Adrenal gland (tissue), 12 donors: ENCODE results near the gene LRRTM2. TPM values are rescaled to one million over a fixed set of nuclear protein-coding genes. Genes with fewer than 3 reads are reported as not detected.

ENCODE experiments used
- DNase-seq, 7 donors: peaks; one replicate each; pipeline ENCODE4 v3.0.0-alpha.2; 2019 to 2020
- H3K27ac ChIP-seq, 5 donors: fragments of 200-600 bp; sonication (generic) in 4 of 5; 1 replicate in 3 of 5; 2 replicates in 2 of 5; pipeline versions ENCODE4 v1.5.1 to v1.8.0; 2016 to 2020; ENCODE audit warnings: mild to moderate bottlenecking in 1 of 5
- H3K27me3 ChIP-seq: fragments of 200-600 bp; 2 replicates; pipeline ENCODE4 v1.8.0; 2021
- H3K36me3 ChIP-seq, 2 donors: fragments of 200-600 bp; replicated peaks in 1 of 2; 1 replicate in 1 of 2; 2 replicates in 1 of 2; pipeline versions ENCODE4 v1.5.1 to v1.8.0; 2018 to 2022
- H3K4me1 ChIP-seq, 2 donors: fragments of 200-600 bp; replicated peaks in 1 of 2; 1 replicate in 1 of 2; 2 replicates in 1 of 2; pipeline versions ENCODE4 v1.5.1 to v1.8.0; 2018 to 2021
- H3K4me3 ChIP-seq, 4 donors: fragments of 200-600 bp; sonication (generic) in 3 of 4; one replicate each; pipeline ENCODE4 v1.5.1; 2016 to 2018
- H3K9me3 ChIP-seq, 3 donors: fragments of 200-600 bp; sonication (generic) in 1 of 3; replicated peaks in 1 of 3; 1 replicate in 2 of 3; 2 replicates in 1 of 3; pipeline versions ENCODE4 v1.5.1 to v1.8.0; 2016 to 2021
- POLR2A ChIP-seq, 2 donors: fragments of 450-650 bp; IDR thresholded peaks; one replicate each; pipeline ENCODE4 v1.6.1; 2017; ENCODE audit warnings: antibody characterized with exemption in 2 of 2, mild to moderate bottlenecking in 2 of 2, moderate library complexity in 1 of 2
- WGBS, 4 donors: extraction: QIAGEN DNeasy Blood & Tissue Kit in 2 of 4; methylation state at CpG; one replicate each; pipeline versions ENCODE4 v1.1.5 to v1.1.7; 2013 to 2017; 5-methylcytosine and 5-hydroxymethylcytosine counted together
- intact Hi-C, 2 donors: fragments of 100-400 bp; cut with DNase I; formaldehyde crosslinking; loops; one replicate each; pipeline versions ENCODE4 v1.14.1 to v1.15.0; 2022 to 2023
- polyA plus RNA-seq, 3 donors: library from polyadenylated mRNA; stranded (reverse); fragments of 200-250 nt in 2 of 3; fragments of 350-450 nt in 1 of 3; fragmentation: Illumina TruSeq in 1 of 3; extraction: RNeasy Lipid Tissue Mini Kit (QIAGEN cat#74804) in 1 of 3; gene quantifications; one replicate each; pipeline ENCODE4 v1.2.3, GENCODE V29; 2013 to 2014
- total RNA-seq, 9 donors: library from RNA; depleted of rRNA in 4 of 9; stranded (reverse); fragments of >200 nt in 4 of 9; fragments of 120-200 nt in 1 of 9; fragmentation: NEBNext Ultra II Directional in 1 of 9; extraction: Animal tissue kit (Norgen Biotek cat#: 25700) in 1 of 9; gene quantifications; one replicate each; pipeline versions ENCODE4 v1.1.0 to v1.2.4, GENCODE V29; 2013 to 2023
- TF ChIP-seq, protein P1 (sequence below), 6 experiments: fragments of 450-650 bp in 4 of 6; fragments of 200-600 bp in 2 of 6; sonication (generic) in 1 of 6; IDR thresholded peaks; 1 replicate in 5 of 6; 2 replicates in 1 of 6; pipeline versions ENCODE4 v1.5.1 to v1.8.0; 2016 to 2021; ENCODE audit warnings: antibody characterized with exemption in 6 of 6, mild to moderate bottlenecking in 2 of 6, moderate library complexity in 1 of 6
- donor health status: healthy with polysubstance abuse.
- donor health status: Bipolar disorder and iron deficiency.
- donor health status: DM: yes; HTN: yes; CAD: no.
- donor health status: DM: no; HTN: no; CAD: no.
- donor health status: DM: no; HTN: no; CAD: no.
- donor health status: DM: yes; HTN: yes; CAD: no.

LRRTM2 gene
- total and polyA plus RNA-seq, 12 donors, result 0.07 to 1.6 (median 0.86) TPM; not detected in 3

DNA sequence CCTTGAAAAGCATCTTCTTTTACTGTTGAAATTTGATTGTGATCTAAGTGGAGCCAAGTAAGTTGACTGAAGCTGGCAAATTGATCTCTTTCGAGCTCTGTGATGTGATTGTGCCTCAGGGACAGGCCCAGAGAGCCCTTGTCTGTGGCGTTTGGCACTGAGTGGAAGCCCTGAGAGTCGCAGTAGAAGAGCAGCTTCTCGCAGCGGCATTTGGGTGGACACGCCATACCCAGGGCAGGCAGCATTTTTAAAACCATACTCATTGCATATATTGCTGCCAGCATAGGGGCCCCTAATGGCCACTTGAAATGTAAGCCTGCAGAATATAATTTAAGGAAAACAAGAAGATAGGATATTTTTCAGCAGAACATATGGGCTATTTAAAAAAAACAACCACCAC is 894 bp downstream of the LRRTM2 start:
- 59 to 70% (median 62%) methylated on average over 6 of the region's 6 CpGs for WGBS, 4 donors
- H3K9me3 ChIP-seq, result no peaks in the 10 kb centered on the region
- TF ChIP-seq, protein P1, sequence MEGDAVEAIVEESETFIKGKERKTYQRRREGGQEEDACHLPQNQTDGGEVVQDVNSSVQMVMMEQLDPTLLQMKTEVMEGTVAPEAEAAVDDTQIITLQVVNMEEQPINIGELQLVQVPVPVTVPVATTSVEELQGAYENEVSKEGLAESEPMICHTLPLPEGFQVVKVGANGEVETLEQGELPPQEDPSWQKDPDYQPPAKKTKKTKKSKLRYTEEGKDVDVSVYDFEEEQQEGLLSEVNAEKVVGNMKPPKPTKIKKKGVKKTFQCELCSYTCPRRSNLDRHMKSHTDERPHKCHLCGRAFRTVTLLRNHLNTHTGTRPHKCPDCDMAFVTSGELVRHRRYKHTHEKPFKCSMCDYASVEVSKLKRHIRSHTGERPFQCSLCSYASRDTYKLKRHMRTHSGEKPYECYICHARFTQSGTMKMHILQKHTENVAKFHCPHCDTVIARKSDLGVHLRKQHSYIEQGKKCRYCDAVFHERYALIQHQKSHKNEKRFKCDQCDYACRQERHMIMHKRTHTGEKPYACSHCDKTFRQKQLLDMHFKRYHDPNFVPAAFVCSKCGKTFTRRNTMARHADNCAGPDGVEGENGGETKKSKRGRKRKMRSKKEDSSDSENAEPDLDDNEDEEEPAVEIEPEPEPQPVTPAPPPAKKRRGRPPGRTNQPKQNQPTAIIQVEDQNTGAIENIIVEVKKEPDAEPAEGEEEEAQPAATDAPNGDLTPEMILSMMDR (IDR thresholded peaks at IDR 0.05), result no peak
- no peaks in the 10 kb centered on the region for H3K36me3 ChIP-seq
- no peak overlapping the region for H3K4me3 ChIP-seq
- peak in 2 of 7 donors; percentile 27 to 33 for DNase-seq
- peaks cover 8 to 43% of the 10 kb centered on the region in 2 donors for H3K4me1 ChIP-seq
- no peaks in the 10 kb centered on the region for H3K27me3 ChIP-seq
- peak overlapping the region in 2 of 5 donors; percentile 10 to 17 for H3K27ac ChIP-seq
- intact Hi-C loops, result no loop called here

GRCh38 chr5:138873466-138874221 is 1.5 kb downstream of the LRRTM2 start:
- DNase-seq, result no peak
- no peak for TF ChIP-seq POLR2A (IDR thresholded peaks at IDR 0.05)
- TF ChIP-seq, protein P1 (IDR thresholded peaks at IDR 0.05), result no peak
- Histone ChIP-seq H3K27me3 (no peaks in the 10 kb centered on the region), H3K27ac (peak overlapping the region in 2 of 5 donors; percentile 10 to 17), H3K36me3 (no peaks in the 10 kb centered on the region), H3K4me3 (no peak overlapping the region), H3K4me1 (peaks cover 8 to 40% of the 10 kb centered on the region in 2 donors), H3K9me3 (no peaks in the 10 kb centered on the region)
- 69 to 81% (median 73%) methylated on average over 14 to 17 of the region's 17 CpGs for WGBS, 4 donors
- intact Hi-C loops, result no loop called here

GRCh38 chr5:138872841-138873465 is 2.2 kb downstream of the LRRTM2 start:
- WGBS, 4 donors, result 87 to 93% (median 91%) methylated on average over 6 of the region's 6 CpGs
- H3K27me3 ChIP-seq, result no peaks in the 10 kb centered on the region
- H3K9me3 ChIP-seq, result no peaks in the 10 kb centered on the region
- DNase-seq, result no peak
- TF ChIP-seq, protein P1 (IDR thresholded peaks at IDR 0.05), result no peak
- TF ChIP-seq POLR2A (IDR thresholded peaks at IDR 0.05), result no peak
- H3K27ac ChIP-seq, result no peak overlapping the region
- H3K4me3 ChIP-seq, result no peak overlapping the region
- intact Hi-C loops, result no loop called here
- no peaks in the 10 kb centered on the region for H3K36me3 ChIP-seq
- H3K4me1 ChIP-seq, result peaks cover 8 to 33% of the 10 kb centered on the region in 2 donors

GRCh38 chr5:138870611-138871010 is 4.5 kb downstream of the LRRTM2 start:
- no peak for DNase-seq
- Histone ChIP-seq H3K27me3 (no peaks in the 10 kb centered on the region), H3K36me3 (no peaks in the 10 kb centered on the region), H3K4me3 (no peak overlapping the region), H3K27ac (peak overlapping the region in 2 of 5 donors; percentile 50 to 76), H3K9me3 (no peaks in the 10 kb centered on the region), H3K4me1 (peaks cover 8 to 39% of the 10 kb centered on the region in 2 donors)
- intact Hi-C loops, result no loop called here
- WGBS, 4 donors, result 53 to 68% (median 58%) methylated on average over 3 of the region's 3 CpGs
- no peak for TF ChIP-seq POLR2A (IDR thresholded peaks at IDR 0.05)
- TF ChIP-seq, protein P1 (IDR thresholded peaks at IDR 0.05), result no peak
